Measurements from ENCODE around the gene MYO9B. TPM values are rescaled to one million over a fixed set of nuclear protein-coding genes. Genes with fewer than 3 reads are reported as not detected.
A peak's percentile ranks its signal among the peaks of the same experiment; 100 is the strongest.

The MYO9B gene
- polyA plus RNA-seq, 3 donors = 5.9 to 366 (median 7.5) TPM

DNA sequence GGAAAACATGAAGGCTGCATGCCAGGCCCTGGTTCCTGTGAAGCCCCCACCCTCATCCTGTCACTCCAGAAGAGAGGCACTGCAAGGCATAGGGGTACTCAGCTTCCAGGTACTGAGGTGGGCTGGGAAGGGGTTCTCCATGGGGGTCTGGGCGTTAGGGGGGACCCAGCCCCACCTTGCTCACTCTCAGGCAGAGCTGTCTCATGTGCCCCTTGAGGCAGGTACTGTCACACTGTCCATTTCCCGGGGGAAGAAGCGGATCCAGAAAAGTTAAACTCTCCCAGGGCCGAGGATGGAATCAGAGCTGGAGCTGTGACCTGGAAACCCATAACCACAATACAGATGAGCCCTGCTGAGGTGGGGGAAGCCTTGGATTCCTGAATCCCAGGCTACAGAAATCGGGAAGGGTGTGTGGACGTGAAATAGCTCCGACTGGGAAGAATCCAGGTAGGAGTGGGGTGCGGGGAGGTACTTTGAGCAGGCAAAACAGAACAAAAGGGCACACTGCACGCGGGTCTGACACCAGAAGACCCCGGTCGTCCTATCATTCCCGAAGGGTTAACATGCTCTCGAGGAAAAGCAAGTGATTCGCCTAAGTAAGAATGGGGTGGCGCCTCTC is 139.0 kb downstream of the MYO9B start:
- H3K36me3 Mint-ChIP-seq = peaks cover 42 to 63% of the 10 kb centered on the region in 2 donors
- WGBS (ENCODE audit: insufficient coverage) = 20% methylated on average over 7 of the region's 16 CpGs
- no peak for DNase-seq
- H3K27ac Mint-ChIP-seq = peak overlapping the region; percentile 84 to 96 (median 95)
- Histone ChIP-seq H4K20me1 (ENCODE audit: insufficient read depth, low read length) (peaks cover 9% of the 10 kb centered on the region), H3K4me1 (ENCODE audit: control insufficient read depth in 1 of 2, insufficient read depth in 2 of 2, low read length in 2 of 2) (peaks cover 15 to 18% of the 10 kb centered on the region in 2 donors), H3K27ac (ENCODE audit: low read depth in 1 of 2, low read length in 2 of 2) (peak overlapping the region; percentile 86 to 94), H3K9ac (ENCODE audit: insufficient read depth, low read length, poor library complexity, severe bottlenecking) (peak overlapping the region; percentile 81), H3K9me3 (replicated peaks in 1 of 2; ENCODE audit: control insufficient read depth in 1 of 2, insufficient read depth in 1 of 2, low read length in 2 of 2) (no peaks in the 10 kb centered on the region), H3K4me3 (replicated peaks in 1 of 3; ENCODE audit: low read depth in 2 of 3, low read length in 3 of 3) (peak overlapping the region; percentile 49 to 79 (median 79)), H3K4me2 (replicated peaks; ENCODE audit: extremely low read depth, low read length, poor library complexity, severe bottlenecking) (peak overlapping the region; percentile 81), H3K79me2 (ENCODE audit: insufficient read depth, low read length) (no peaks in the 10 kb centered on the region), H2AFZ (ENCODE audit: insufficient read depth, low read depth, low read length, poor library complexity, severe bottlenecking) (peak overlapping the region; percentile 79), H3K36me3 (replicated peaks in 1 of 2; ENCODE audit: control insufficient read depth in 1 of 2, insufficient read depth in 2 of 2, low read length in 2 of 2) (peaks cover 43 to 62% of the 10 kb centered on the region in 2 donors), H3K27me3 (ENCODE audit: control insufficient read depth in 2 of 2, insufficient read depth in 2 of 2, low read length in 2 of 2) (no peaks in the 10 kb centered on the region)
- TF ChIP-seq, protein P1, sequence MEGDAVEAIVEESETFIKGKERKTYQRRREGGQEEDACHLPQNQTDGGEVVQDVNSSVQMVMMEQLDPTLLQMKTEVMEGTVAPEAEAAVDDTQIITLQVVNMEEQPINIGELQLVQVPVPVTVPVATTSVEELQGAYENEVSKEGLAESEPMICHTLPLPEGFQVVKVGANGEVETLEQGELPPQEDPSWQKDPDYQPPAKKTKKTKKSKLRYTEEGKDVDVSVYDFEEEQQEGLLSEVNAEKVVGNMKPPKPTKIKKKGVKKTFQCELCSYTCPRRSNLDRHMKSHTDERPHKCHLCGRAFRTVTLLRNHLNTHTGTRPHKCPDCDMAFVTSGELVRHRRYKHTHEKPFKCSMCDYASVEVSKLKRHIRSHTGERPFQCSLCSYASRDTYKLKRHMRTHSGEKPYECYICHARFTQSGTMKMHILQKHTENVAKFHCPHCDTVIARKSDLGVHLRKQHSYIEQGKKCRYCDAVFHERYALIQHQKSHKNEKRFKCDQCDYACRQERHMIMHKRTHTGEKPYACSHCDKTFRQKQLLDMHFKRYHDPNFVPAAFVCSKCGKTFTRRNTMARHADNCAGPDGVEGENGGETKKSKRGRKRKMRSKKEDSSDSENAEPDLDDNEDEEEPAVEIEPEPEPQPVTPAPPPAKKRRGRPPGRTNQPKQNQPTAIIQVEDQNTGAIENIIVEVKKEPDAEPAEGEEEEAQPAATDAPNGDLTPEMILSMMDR (IDR thresholded peaks at IDR 0.05) = no peak
- H3K4me3 Mint-ChIP-seq = peak overlapping the region; percentile 81 to 87
- intact Hi-C loops (cut with micrococcal nuclease) = loop anchor here in 1 of 2 donors (1.0 kb wide), 1 partner anchor 12 kb away; the partner anchor contains the start of gene OCEL1
- H3K27me3 Mint-ChIP-seq (ENCODE audit: low read depth in 3 of 3) = peaks cover 0 to 1% (median 0%) of the 10 kb centered on the region in 3 donors
- no peaks in the 10 kb centered on the region for H3K9me3 Mint-ChIP-seq
- H3K4me1 Mint-ChIP-seq = peaks cover 14% of the 10 kb centered on the region

DNA sequence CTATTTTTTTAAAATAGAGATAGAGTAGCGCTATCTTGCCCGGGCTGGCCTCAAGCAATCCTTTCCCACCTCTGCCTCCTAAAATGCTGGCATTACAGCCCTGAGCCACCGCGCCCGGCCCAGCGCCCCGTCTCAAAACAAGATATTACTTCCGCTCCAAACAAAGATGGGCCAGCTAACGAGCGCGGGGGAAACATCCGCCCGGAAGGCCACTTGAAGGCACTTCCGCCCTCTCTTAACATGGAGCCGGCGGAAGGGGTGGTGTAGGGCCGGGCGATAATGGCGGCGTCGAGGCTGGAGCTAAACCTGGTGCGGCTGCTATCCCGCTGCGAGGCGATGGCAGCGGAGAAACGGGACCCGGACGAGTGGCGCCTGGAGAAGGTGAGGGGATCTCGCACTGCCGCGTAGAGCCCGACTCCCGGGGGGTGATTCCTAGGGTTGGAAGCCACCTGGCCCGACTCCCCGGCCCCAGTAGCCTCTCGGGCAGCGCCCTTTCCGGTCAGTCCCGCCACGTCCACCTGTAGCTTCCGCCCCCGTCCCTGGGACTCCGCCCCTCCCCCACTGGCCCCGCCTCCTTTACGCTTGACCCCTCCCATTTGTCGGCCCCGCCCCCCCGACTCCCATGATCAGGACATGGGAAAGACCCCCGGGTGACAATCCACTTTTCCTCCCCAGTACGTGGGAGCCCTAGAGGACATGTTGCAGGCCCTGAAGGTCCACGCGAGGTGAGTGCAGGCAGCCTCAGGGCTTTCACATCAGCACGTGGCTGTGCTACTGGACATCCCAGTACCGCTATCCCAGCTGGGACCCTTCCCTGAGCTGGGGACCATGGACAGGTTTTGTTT is 139.8 kb downstream of the MYO9B start, which contains the start of gene USE1:
Gene USE1 (plus strand): TSS at position 231 of the 845 bp plus-strand sequence. CDS start 49 bp downstream, at position 280.
- peak; percentile 91 to 92 (median 91) for DNase-seq
- Histone ChIP-seq H3K4me2 (replicated peaks; ENCODE audit: extremely low read depth, low read length, poor library complexity, severe bottlenecking) (peak within 1 kb of the TSS; percentile 81), H3K9ac (ENCODE audit: insufficient read depth, low read length, poor library complexity, severe bottlenecking) (peak within 1 kb of the TSS; percentile 81), H3K9me3 (replicated peaks in 1 of 2; ENCODE audit: control insufficient read depth in 1 of 2, insufficient read depth in 1 of 2, low read length in 2 of 2) (no peaks in the 10 kb centered on the region), H3K27ac (ENCODE audit: low read depth in 1 of 2, low read length in 2 of 2) (peak within 1 kb of the TSS; percentile 86 to 94), H3K4me1 (ENCODE audit: control insufficient read depth in 1 of 2, insufficient read depth in 2 of 2, low read length in 2 of 2) (peaks cover 22 to 25% of the 10 kb centered on the region in 2 donors), H4K20me1 (ENCODE audit: insufficient read depth, low read length) (peaks cover 2% of the 10 kb centered on the region), H3K4me3 (replicated peaks in 1 of 3; ENCODE audit: low read depth in 2 of 3, low read length in 3 of 3) (peak within 1 kb of the TSS; percentile 49 to 79 (median 79)), H2AFZ (ENCODE audit: insufficient read depth, low read depth, low read length, poor library complexity, severe bottlenecking) (peak within 1 kb of the TSS; percentile 79), H3K79me2 (ENCODE audit: insufficient read depth, low read length) (no peaks in the 10 kb centered on the region), H3K36me3 (replicated peaks in 1 of 2; ENCODE audit: control insufficient read depth in 1 of 2, insufficient read depth in 2 of 2, low read length in 2 of 2) (peaks cover 36 to 54% of the 10 kb centered on the region in 2 donors), H3K27me3 (ENCODE audit: control insufficient read depth in 2 of 2, insufficient read depth in 2 of 2, low read length in 2 of 2) (no peaks in the 10 kb centered on the region)
- Mint-ChIP-seq H3K27me3 (ENCODE audit: low read depth in 3 of 3) (no peaks in the 10 kb centered on the region), H3K4me3 (peak within 1 kb of the TSS; percentile 81 to 87), H3K36me3 (peaks cover 37 to 62% of the 10 kb centered on the region in 2 donors), H3K4me1 (peaks cover 21% of the 10 kb centered on the region), H3K9me3 (no peaks in the 10 kb centered on the region), H3K27ac (peak within 1 kb of the TSS; percentile 84 to 96 (median 95))
- intact Hi-C loops (cut with micrococcal nuclease) = loop anchor here in 1 of 2 donors (1.0 kb wide), 1 partner anchor 11 kb away; the partner anchor contains the start of gene OCEL1
- 7% methylated on average over 42 of the region's 56 CpGs for WGBS (ENCODE audit: insufficient coverage)
- TF ChIP-seq, protein P1 (IDR thresholded peaks at IDR 0.05) = no peak

Measured in CD14-positive monocyte (primary cell).